Lower leg skin (tissue), 3 donors: ENCODE results near the gene CPEB4.

Experiments
- CTCF ChIP-seq, 3 donors: fragments of 450-650 bp; IDR thresholded peaks; one replicate each; pipeline ENCODE4 v1.5.1; 2016; ENCODE audit warnings: antibody characterized with exemption in 3 of 3, mild to moderate bottlenecking in 3 of 3, moderate library complexity in 2 of 3
- POLR2A ChIP-seq, 2 donors: fragments of 450-650 bp; IDR thresholded peaks; one replicate each; pipeline ENCODE4 v1.6.1; 2016 to 2017; ENCODE audit warnings: antibody characterized with exemption in 2 of 2, mild to moderate bottlenecking in 1 of 2, moderate library complexity in 1 of 2

DNA sequence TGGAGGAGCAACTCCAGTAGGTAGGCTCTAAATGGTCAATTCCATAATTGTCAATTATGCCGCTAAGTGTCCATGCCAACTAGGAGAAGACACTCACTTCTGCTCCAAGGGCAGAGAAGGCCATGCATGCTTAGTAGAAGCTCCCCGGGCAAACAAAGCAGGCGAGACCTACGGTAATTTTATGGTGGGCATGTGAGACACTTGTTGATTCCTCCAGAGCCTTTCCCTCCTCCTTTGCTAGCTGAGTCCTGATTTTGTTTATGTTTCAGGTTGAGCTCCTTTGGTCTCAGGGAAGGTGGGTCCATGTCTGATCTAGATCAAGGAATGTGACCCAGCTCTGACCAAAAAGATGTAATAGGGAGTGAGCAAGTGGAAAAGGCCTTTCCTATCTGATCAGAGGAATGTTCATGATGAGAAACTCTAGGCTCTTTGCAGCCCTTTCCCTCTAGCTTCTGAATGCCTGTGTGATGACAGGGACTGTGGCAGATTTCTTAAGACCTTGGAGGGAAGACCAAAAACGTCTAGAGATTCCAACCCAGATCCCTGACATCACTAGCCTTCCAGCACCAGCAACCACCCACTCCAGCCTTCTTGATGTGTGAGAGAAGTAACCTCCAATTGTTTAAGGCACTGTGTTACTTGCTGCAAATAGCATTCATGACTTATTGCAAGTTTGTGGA is 7.7 kb upstream of the CPEB4 start:
- TF ChIP-seq CTCF (IDR thresholded peaks at IDR 0.05): no peak
- TF ChIP-seq POLR2A (IDR thresholded peaks at IDR 0.05): no peak
